NCI-H510A (cell line): ENCODE data around the gene LRBA.
"Not testable (repeated sequence)": the region's sequence is repeated elsewhere in the genome, so short reads cannot be mapped to it uniquely, and the experiment has no call there.

Experiments
- DNase-seq: peaks from one replicate; lab custom pipeline; 2025; lab: John Stamatoyannopoulos, UW

Gene LRBA

DNA sequence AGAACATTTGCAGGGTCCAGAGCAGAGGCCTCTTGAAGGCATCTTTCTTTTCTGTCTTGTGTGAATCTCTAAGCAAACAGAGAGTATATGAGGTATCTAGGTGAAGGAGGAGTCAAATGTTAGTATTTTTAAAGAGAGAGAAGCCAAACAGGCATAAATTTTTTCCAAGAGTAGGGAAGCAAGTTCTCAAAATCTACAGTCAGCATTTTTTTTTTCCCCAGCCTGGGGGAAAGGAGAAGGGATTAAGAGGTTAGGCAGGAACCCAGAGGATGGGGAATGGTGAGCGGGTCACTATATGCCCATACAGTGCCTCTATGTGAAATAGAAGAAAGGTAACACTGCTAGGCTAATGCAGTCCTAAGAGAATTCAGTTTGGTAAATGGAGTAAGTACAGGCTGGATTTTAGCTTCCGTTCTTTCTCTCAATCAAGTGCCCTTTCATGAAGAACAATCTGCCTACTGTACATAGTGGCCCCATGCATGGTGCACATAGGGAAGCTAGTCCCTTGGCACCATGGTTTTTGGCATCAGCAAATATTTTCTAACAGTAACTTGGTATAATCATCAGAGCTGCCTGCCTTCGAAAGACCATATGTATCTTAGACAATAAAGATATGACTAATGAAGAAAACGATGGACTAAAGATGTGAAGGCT is 596.2 kb downstream of the LRBA start:
- DNase-seq: no peak

DNA sequence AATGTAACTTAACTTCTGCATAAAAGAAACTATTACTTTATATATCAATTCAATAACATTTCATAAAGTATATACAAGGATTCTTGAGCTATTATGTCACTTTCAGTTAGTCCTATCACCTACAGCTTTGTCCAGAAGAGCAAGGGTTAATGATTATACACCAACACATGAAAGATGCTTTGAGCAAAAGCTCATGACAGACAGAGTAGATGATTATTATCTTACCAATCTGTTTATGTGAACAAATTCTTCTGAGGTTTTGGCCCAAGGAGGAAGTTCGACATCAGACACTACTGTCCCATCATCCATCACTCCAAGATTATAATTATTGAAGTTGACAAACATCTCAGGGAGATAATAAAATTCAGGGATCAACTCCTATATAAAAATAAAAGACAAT is 599.9 kb downstream of the LRBA start:
- DNase-seq: no peak

DNA sequence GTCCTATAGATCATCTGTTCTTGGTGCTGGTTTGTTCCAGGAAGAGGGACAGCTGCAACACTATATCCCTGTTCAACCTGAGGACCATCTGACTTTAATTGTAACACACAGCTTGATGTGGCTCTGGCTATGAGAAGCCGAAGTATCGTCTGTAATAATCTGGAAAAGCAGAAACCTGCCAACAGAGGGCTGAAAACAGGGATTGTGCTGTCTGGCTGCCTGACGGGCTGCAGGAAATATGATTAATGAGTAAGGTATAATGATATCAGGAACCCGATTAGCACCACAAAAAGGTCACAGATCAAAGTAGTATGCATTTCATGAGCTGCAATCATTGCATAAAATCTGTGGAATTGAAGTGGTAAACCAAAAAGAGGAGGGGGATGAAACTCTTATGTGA is 603.6 kb downstream of the LRBA start:
- DNase-seq: no peak

DNA sequence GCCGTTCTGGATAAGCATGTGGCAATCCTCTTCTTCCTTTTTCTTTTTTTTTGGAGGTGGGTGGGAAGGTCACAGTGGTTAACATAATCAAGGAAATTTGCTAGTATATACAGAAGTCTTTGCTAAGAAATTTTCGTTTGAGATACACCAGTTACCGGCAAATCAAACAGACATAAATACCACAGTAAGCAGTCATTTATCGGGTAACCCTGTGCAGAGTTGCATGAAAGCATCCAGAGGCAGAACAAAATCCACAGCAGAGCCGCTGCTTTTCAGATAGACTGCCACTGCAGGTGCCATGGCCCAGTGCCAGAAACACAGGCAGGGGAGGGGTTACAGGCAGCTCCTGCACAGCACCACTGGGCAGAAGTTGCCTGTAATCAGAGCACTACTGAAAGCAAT is 612.2 kb downstream of the LRBA start:
- DNase-seq: peak; percentile 6

DNA sequence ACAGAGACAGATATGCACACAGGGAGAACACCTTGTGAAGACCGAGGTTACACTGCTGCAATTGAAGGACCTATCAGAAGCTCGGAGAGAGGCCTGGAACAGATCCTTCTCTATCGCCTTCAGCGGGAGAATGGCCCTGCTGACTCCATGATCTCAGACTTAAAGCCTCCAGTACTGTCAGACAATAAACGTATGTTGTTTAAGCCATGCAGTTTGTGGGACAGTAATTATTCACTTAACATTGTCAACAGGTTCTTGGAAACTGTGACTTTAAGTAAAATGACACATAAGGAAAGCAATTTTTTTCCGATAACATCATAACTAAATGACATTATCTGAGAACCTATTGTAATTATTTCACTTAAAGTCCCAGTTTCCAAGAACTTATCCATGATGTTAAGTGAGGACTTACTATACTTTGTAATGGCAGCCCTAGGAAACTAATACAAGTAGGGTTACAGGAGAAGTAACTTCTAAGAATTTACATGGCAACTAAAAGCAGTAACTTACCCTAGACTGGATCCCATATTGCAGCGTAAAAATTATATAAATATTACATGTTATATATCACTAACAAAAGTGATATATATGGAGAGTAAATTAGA is 613.9 kb downstream of the LRBA start:
- DNase-seq: no peak

DNA sequence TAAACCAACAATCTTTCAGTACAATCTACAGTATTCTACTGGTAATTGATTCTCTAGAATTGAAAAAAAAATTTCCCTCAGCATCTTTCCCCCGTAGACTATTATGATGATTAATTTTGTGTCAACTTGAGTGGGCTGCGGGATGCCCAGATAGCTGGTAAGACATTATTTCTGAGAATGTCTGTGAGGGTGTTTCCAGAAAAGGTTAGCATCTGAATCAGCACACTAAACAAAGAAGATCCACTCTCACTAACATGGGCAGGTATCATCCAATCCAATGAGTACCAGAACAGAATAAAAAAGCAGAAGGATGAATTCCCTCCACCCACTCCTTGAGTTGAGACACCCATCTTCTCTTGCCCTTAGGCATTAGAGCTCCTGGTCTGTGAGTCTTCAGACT is 619.2 kb downstream of the LRBA start:
- no peak for DNase-seq

DNA sequence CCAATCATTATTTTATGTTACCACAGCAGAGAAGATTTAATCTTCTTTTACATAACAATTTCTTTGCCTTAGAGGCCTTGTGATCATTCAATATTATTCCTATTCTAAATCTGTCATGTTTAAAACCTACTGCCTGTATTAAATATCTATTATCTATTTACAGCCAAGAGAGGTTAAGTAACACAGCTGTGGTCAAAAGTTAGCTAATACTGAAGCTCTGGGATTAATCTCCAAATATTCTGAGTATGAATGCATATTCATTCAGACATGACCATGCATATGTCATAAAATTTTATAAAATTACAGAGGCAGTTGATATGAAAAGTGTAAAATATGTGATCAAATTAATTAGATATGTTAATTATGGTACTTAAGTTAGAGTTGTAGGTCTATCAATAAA is 621.0 kb downstream of the LRBA start:
- no peak for DNase-seq

DNA sequence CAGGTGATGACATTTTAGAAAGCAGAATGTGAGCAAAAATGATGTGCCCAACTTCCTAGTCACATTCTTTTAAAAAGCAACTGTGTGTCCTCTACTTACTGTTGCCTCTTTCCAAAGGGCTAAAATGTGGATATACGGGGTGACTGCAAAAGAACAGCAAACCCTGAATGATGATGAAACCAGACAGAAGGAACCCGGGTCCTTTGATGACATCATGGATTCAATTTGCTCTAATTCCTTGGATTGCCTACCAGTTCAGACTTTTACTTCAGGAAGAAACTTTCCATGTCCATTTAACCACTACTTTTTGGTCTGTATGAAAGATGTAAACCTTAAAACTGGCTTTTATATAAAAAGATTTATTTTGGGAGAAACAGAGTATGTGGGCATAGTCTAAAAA is 624.0 kb downstream of the LRBA start:
- no peak for DNase-seq

DNA sequence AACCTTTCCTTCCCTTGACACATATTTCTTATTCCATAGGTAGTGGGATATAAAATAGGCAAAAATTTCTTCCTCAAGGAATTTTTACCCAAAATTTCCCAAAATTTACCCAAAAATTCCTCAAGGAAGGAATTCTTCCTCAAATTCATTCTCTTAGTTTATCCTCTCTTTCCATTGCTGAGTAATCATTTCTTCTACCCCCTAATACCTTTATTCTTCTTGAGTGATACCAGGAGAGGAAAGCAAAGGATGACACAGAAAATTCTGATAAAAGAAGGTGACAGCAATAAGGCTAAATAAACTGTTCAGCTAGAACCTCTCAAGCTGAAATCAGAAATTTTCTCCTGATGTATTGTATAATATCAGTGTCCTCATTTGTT is 624.6 kb downstream of the LRBA start:
- no peak for DNase-seq

DNA sequence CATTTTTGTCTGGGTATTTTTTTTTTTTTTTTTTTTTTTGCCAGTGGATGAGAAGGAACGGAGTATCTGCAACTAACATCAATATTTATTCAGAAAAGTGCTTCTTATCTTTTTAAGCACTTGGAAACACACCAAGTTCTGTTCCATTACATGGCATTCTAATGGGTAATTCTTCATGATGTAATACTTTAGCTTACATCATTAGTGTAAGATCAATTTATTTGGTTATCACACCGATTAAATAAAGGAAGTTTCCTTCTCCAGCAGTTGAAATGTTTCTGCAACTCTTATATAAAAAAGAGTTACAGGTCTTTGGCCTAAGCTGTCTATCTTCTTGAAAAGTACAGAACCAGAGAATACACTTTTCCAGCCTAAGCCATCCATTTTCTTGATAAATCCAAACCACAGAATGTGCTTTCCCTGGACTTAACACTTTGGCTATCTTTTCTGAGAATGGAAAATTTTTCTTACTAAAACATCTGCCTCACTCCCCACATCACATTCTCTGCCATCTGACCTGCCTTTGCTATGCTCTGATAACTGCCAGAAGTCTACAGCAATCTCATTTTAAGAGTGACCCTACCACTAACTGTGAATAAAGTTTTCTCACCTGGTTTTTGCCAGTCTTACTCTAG is 625.1 kb downstream of the LRBA start:
- no peak for DNase-seq

DNA sequence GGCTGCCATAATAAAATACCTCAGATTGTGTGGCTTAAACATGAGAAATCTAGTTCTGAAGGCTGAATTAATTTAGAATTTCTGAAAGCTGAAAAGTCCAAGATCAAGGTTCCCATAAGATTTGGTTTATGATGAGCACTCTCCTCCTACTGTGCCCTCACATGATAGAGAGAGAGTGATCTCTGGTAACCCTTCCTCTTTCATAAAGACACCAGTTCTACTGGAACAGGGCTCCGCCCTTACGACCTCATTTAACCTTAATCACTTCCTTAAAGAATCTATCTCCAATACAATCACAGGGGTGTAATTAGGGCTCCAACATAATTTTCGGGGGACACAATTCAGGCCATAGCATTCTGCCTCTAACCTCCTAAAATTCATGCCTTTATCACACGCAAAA is 627.1 kb downstream of the LRBA start:
- no peak for DNase-seq

DNA sequence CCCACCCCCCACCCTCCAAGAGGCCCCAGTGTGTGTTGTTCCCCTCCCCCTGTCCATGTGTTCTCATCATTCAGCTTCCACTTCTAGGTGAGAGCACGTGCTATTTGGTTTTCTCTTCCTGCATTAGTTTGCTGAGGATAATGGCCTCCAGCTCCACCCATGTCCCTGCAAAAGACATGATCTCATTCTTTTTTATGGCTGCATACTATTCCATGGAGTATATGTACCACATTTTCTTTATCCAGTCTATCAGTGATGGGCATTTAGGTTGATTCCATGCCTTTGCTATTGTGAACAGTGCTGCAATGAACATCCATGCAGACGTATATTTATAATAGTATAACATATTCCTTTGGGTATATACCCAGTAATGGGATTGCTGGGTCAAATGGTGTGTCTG is 628.7 kb downstream of the LRBA start:
- DNase-seq: not testable (repeated sequence)

DNA sequence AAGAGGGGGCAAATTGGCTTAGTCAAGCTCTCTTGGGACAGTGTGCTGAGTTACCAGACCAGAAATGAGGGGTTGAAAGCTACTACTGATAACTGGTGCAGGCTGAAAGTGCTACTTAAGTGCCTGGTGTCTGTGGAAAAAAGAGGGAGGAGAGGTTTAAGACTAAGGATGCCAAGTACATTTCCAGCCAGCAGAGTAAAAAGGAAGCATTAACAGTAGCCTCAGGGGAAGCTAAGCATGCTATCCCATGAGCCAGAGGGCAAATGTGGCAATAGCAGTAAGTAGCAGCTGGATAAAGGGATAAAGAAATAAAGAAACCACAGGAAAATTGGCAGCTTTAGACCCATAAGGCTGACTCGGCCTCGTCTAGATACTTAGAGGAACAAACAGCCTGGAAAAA is 629.5 kb downstream of the LRBA start:
- no peak for DNase-seq

DNA sequence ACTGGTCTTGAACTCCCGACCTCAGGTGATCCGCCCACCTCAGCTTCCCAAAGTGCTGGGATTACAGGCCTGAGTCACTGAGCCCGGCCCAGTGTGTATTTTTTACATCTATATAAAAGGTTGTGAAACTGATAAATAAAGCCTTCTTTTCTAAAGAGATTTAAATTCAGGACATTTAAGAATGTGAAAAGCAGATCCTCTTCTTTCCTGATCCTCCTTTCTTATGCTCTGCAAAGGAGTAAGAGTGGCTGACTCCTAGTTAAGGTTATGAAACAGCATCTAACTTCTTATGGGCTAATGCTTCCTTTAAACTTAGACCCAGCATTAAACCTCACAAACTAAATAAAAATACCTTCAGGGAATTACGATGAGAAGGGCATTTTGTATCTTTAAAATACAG is 630.8 kb downstream of the LRBA start:
- no peak for DNase-seq

DNA sequence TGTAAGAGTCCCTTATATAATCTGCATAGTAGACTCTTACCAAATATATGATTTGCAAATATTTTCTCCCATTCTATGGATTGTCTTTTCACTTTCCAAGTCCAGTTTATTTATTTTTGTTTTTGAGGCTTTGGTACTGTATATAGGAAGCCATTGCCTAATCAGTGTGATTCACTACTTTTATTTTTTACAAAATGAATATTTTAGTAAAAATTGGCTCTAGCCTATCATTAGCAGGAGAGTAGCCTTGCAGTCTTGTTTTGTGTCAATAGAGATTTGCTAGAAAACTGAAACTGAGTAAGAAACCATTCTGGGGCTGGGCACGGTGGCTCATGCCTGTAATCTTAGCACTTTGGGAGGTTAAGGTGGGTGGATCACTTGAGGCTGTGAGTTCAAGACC is 633.1 kb downstream of the LRBA start:
- no peak for DNase-seq

DNA sequence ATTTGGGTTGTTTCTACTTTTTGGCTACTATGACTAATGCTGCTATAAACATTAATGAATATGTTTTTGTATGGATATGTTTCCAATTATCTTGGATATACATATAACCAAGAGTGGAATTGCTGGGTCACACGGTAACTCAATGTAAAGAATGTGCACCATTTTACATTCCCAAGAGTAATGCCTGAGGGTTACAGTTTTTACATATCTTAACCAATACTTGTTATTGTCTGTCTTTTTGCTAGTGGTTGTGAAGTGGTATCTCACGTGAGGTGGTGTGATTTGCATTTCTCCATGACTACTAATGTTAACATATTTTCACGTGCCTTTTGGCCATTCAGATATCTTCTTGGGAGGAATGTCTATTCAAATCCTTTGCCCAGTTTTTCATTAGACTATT is 633.5 kb downstream of the LRBA start:
- DNase-seq: no peak

DNA sequence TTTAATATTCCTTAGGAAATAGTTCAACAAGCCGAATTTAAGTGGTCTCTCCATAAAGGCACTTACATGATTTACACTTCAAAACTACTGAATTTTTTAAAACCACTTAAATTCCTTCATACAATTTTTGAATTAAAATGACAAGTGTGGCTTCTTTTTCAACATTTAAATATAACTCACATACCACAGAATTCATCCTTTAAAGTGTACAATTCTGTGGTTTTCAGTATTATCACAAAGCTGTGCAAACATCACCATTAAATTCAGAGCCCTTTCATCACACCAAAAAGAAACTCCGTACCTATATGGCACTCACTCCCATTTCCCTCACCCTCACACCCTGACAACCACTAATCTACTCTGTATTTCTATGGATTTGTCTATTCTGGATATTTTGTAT is 634.0 kb downstream of the LRBA start:
- DNase-seq: no peak

DNA sequence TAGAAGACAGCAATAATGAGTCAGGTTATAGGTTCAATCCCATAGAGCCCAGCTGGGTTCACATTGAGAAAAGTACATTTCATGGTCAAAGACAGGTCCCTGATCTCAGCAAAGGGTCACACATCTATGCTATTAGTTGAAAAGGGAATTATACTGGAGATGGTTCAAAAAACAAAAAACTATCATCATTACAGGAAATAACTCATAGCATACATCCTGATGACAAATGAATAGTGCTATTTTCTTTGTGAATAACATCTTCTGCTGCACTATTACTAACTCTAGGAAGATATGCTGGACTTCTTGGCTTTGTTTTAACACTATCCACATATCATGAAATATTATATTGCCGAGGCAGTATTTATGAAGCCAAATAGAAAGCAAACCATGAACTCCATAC is 635.6 kb downstream of the LRBA start:
- DNase-seq: no peak

DNA sequence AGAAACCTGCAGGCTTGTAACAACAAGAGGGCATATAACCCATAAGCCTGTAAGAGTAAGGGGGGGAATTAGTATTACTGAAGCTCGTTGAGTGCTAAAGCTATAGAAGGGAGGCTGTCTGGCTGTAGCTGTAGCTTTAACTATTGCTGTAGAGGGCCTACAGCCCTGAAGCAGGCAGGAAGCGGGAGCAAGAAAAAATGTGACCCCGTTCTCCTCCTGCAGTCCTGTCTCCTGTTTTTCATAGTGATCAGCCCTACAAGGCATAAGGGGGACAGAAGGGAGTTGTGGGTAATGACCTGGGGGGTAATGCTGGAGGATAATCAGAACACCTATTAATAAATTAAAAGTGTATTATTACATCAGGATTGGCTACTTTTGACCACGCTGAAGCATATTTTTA is 640.1 kb downstream of the LRBA start:
- no peak for DNase-seq

DNA sequence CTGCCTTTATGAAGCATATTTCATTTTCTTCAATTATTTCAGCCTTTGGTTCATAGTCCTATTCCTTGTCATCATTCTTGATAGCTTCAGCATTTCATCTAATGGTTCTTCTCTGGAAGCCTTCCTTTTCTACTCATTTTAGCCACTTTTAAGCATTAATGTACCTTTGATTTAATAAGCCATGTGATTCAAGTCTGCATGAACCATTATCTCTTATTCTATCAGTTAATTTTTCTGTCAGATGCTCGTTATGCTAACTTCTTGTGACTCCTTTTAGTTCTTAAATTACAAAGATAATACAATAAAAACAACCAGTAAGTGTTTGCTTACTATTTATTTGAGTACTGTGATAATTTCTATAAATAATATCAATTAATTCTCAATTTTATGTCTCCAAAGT is 643.2 kb downstream of the LRBA start:
- no peak for DNase-seq

DNA sequence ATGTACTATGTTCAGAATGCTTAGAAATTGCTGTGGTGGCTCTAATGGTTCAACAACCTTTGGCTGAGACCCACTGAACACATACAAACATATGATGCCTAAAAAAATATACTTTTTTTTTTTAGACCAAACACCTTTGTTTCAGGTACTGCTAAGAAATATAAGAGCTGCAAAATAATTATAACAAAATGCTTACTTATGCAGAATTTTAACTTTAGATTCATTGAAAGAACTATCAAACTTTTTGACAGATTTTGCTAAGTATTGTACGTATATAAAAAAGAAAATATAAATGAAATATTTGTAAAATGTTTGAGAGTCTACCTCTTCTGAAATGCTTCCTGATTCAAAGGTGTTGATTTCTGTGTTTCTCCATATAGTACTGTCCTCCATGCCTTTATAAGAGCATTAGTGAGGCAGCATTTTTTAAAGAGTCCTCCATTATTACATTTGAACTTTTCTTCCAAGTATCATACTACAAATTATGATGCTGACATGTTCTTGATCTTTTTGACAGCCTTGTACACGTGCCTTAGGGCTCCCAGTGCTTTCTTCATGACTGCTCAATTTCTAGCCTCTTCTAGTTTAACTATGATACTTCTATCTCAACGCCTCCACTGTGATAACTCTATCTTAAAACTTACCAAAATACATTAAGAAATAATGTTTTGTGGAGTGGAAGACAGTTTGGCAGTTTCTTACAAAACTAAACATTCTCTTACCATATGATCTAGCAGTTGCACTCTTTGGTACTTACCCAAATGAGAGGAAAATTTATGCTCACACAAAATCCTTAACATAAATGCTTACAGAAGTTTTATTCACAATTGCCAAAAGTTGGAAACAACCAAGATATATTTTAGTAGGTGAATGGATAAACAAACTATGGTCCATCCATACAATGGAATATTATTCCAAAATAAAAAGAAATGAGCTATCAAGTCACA is 645.4 kb downstream of the LRBA start:
- DNase-seq: no peak

DNA sequence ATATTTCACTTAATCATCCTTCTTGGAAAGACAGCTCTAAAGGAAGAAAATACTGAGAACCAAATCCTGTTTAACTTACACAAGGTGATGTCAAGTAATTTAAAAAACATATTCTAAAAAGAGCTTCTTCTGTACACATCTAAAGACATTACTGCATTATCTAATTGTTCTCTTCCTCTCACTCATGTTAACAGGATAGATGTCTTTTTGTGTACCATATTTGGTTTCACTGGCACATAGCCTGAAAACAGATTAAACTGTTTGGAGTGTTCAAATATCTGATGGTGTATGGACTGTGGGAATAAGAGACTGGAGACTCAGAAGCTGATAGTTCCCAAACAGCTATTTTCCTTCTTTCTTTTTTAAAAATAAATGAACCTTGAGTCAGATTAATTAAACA is 646.4 kb downstream of the LRBA start:
- DNase-seq: no peak

DNA sequence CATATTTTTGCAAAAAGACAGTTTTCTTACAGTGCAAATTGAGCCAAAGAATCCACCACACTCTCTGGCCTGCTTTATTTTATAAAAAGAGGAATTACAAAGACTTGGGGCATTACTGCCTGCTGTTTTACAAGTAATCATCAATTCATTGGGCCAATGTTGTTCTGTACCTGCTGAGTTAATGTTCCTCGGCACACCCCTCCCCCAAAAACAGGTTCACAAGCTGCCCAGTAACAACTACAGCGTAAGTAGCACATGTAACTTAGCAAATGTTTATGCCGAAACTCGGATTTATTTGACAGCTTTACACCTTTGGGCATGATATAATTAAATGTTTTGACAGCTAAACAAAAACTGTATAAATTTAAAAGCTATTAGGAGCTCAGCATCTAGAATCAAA is 647.8 kb downstream of the LRBA start:
- DNase-seq: no peak
